Stimulated activated CD4-positive, alpha-beta T cell treated with anti-CD3 and anti-CD28 coated beads, Interleukin-1b, Interleukin-23, amount 100 ng/mL, for 1 hour (primary cell): ENCODE results near the gene IL36B.
A peak's percentile ranks its signal among the peaks of the same experiment; 100 is the strongest.

Experiments used
- DNase-seq, 2 donors: peaks; one replicate each; pipeline ENCODE4 v3.0.0-alpha.2; 2020; ENCODE audit warnings: low read depth in 2 of 2

IL36B gene

GRCh38 chr2:113011108-113011507 is 41.6 kb downstream of the IL36B start:
- DNase-seq, result no peak

DNA sequence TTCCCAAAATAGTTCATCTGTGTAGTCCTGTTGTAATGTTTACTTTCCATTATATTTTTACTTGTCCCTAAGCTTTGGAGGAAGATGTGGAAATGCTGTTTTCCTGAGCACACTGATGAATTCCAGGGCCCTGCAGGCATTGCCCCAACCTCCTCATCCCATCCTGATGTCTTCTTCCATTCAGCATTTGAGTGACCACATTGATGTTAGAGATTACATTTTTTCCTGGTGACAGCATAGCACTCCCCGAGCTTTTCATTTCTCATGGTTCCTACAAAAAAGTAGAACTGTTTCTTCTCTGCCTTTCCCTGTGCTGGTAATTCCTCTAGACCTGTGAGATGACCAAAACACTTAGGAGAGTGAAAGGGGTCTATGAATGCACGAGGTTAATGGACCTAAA is 42.6 kb downstream of the IL36B start:
- DNase-seq, result no peak

GRCh38 chr2:113009622-113010021 is 43.0 kb downstream of the IL36B start:
- no peak for DNase-seq

DNA sequence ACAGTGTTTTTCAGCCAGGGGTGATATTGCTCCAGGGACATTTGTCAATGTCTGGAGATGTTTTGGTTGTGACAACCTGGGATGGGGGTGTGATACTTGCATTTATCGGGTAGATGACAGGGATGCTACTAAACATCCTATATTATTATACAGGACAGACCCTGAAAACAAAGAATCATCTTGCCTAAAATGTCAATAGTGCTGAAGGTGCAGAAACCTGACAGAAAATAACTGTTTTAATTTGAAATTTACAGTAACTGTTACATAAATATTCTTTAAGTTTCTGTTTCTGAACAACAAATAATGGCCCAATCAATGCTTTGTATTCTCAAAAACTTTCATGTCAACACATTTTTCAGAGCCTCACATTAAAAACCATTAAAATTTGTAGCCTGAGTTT is 45.4 kb downstream of the IL36B start:
- DNase-seq, result no peak

DNA sequence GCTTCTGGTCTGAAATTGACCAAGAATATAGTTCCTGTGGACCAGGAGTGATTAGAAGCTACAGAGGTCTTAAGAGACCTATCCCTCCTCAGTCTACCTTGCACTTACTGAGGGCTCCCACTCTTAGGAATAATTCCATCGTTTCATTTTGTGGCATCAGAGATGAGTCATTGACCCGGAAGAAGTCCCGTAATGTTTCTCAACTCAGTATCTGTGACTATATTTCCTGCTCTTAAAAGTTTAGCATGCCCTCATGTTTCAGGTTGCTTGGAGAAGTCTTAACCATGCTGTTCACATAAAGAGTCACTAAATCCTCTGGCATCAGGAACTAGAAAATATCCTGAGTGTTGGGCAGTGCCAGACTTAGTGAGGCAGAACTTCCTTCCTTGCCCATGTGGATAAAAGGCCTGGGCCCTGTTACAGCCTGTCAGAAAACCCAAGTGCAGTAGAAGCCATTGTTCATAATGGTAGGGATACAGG is 47.6 kb downstream of the IL36B start, which contains the start of gene IL36A:
Gene IL36A, plus strand, starts transcription at position 430 of the 480 bp plus-strand sequence. CDS start 413 bp downstream, outside the sequence.
- no peak for DNase-seq

GRCh38 chr2:113002677-113003076 is 50.0 kb downstream of the IL36B start:
- no peak for DNase-seq

- DNase-seq, result no peak
Observed at GRCh38 chr2:113000436-113000835, 52.2 kb downstream of the IL36B start.

GRCh38 chr2:112997151-112997550 is 55.5 kb downstream of the IL36B start:
- no peak for DNase-seq

GRCh38 chr2:112996635-112997034 is 56.0 kb downstream of the IL36B start:
- DNase-seq, result peak; percentile 9 to 34

DNA sequence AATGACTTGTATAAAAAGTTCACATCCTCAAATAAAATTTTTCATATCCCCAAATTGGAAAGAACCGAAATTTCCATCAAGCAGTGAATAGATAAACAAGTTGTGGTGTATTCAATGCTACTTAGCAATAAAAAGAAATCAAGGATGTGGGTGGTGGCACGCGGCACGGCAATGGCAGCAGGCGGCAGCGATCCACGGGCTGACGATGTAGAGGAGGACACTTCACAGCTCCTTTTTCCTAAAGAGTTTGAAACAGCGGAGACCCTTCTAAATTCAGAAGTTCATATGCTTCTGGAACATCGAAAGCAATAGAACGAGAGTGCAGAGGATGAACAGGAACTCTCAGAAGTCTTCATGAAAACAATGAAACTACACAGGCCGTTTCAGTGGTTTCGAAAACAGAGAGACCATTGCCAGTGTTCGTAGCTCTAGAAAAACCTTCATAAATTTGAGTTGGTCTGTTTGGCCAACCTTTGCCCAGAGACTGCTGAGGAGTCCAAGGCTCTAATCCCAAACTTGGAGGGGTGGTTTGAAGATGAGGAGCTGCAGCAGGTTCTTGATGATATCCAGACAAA is 57.2 kb downstream of the IL36B start:
- no peak for DNase-seq

DNA sequence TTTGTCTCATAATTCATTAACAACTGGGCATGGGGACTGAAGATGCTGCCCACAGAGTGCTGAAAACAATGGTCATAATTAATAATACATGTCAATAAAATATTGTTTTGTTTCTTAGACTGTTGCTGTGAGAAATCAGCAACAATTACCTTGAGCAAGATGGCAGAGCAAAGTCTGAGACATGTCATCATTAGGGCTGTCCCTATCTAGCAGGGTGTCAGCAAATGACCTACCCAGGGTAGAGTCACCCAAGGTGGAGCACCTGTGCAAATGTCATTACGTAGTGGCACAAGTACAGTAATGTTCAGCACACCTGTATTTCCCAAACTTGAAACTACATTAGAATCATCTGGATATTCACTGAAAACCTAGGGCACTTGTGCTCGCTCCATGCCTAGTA is 58.0 kb downstream of the IL36B start:
- no peak for DNase-seq

GRCh38 chr2:112993831-112994230 is 58.8 kb downstream of the IL36B start:
- DNase-seq, result no peak

GRCh38 chr2:112989611-112990010 is 63.1 kb downstream of the IL36B start:
- no peak for DNase-seq

GRCh38 chr2:112985090-112985489 is 67.6 kb downstream of the IL36B start:
- DNase-seq, result no peak

- no peak for DNase-seq
Observed at GRCh38 chr2:112980537-112980936, 72.1 kb downstream of the IL36B start.

DNA sequence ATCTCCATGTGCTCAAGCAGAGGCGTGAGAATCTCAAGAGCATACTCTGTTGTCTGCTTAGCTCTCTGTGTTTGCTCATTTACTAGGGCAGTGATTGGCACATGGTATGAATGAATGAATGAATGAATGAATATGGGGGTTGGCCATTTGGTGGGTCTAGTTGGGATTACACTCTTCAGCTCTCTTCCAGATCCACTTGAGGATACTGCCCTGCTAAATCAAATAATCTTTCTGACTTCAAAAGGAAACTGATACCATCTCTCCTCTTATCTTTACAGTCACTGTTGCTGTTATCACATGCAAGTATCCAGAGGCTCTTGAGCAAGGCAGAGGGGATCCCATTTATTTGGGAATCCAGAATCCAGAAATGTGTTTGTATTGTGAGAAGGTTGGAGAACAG is 72.9 kb downstream of the IL36B start:
- DNase-seq, result no peak

DNA sequence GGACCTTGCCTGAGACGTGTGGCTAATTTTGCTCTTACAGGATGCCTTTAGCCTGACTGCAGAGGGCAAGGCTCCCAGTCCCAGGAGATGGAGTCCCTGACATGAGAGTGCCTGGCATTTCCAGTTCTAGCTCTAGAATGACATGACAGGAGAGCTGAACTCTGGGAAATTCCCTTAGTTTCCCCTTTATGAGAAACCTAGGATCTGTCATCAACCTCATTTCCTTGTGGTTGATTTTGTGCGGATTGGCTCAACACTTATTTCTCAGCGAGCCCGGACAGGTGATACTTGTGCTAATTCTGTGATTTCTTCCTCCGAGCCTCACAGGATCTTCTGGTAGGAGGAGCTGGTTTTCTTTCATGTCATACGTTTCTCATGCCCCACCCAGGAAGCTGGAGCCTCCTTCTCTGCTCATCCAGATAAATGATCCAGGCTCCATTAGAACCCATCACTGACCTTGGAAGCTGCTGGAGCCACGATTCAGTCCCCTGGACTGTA is 75.1 kb downstream of the IL36B start, which contains the start of gene IL36G:
Gene IL36G, plus strand, starts transcription at position 448 of the 498 bp plus-strand sequence. CDS start 633 bp downstream, outside the sequence.
- DNase-seq, result no peak
